D341Med (cell line): ENCODE results near the gene FAM241B.

Experiments
- DNase-seq: peaks from one replicate; pipeline ENCODE4 v3.0.0; 2012; ENCODE audit warnings: low spot score

Gene FAM241B

GRCh38 chr10:69634759-69635425, 4.8 kb downstream of the FAM241B start:
- DNase-seq = no peak

DNA sequence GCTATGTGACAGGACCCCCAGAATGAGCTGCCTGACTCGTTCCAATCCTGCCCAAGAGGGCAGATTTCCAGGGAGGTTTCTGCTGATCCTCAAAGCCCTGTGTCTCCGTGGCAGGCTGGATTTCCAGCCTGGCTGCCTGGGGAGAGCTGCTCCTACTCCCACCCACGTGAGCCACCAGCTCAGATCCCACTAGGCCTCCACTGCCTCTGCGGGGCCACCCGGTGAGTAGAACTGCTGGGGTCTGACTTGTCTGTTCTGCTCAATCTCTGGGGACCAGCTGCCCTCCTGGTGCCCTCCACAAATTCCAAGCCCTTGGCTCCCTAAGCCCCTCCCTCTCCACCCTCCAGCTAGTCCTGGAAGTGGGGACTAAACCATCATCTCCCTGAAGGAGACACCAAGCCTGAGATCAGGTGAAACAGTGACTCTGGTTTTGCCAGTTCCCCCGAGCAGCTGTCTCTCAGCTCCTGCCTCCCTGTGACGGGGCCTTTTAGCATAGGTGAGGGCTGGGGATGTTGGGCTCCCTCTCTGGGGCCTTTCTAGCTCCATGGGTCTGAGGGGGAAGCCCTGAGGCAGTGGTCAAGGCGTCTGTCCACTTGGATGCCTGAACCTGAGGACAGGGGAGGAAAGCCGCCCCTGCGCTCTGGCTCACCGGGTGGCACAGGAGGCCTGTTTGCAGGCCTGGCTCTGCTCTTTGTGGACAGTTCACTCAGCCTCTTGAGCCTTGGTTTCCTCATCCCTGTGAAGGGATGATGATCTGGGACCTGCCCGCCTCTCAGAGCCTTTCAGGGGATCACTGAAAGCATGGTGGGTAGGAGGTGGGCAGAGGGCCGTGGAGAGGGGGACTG, 5.6 kb downstream of the FAM241B start:
- no peak for DNase-seq

GRCh38 chr10:69636273-69636575, 6.2 kb downstream of the FAM241B start:
- no peak for DNase-seq

GRCh38 chr10:69636626-69637605, 6.9 kb downstream of the FAM241B start:
- DNase-seq = peak; percentile 44

DNA sequence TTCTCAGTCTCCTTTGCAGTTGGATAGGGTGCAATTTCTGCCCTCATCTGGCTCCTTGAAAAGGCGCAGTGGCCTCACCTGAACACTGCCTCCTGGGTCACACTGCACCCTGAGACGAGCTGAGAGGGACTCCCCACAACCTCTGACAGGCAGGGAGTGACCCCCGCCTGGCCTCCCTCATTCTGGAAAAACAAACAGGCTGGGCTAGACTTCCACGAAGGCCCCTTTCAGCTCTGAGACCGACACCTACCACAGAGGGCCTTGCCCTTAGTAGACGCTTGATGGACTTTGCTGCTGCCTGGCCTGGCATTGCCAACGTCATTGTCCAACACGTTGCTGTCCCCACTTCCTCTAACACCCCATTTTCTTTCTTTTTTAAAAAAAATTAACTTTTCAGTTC, 8.6 kb downstream of the FAM241B start:
- DNase-seq = no peak

GRCh38 chr10:69639291-69640195, 9.5 kb downstream of the FAM241B start:
- DNase-seq = peak; percentile 56

DNA sequence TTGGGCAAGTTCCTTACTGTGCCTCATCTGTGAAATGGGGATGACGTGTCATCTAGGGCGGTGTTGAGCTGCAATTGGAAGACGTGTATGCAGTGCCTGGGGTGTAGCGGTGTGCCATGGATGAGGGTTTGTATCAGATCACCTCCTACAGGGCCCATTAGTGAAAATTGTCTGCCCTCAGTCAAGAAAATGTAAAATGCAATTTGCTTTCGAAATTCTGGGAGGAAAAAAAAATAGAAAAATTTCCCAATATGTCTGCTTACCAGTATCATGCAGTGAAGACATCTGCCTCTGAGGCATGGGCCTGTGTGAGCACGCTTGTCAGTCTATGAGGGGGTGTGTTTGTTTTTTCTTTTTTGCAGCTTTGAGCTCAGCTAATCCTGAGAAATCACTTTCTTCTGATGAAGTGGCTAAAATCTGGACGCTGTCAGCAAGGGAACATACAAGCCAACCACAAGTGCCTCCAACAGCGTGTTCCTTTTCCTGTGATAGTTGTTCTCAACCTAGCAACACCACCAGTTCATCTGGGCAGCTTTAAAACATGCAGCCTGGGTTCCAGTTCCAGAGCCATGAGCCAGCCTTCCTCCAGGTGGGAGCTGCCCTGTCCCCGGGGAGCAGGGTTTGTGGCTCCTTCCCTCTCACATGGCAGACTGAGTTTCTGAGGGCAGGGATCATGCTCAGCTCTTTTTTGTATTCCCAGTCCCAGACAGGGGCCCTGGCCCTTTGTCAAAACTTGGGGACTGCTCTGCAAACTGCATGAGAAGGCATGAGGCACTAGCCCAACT, 10.3 kb downstream of the FAM241B start:
- no peak for DNase-seq

- DNase-seq = no peak
Measured at GRCh38 chr10:69641261-69641980, 11.4 kb downstream of the FAM241B start.

DNA sequence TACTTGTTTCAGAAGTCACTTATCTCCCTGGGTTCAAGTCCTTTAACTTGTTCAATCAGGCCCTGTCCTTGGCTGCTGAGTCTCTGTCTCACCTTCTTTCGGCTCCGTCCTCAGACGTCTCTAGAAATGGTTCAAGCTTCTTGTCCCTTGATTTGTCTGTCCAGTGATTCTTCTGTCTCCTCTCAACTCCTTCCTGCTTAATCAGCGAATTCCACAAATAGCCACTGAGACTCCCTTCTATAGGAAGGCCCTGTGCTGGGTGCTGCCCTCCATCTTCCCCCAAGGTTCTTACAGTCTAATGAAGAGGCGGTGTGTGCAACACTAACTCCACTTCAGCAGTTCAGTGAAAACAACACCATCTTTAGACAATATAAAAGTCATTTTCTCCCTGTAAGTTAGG, 12.7 kb downstream of the FAM241B start:
- no peak for DNase-seq

DNA sequence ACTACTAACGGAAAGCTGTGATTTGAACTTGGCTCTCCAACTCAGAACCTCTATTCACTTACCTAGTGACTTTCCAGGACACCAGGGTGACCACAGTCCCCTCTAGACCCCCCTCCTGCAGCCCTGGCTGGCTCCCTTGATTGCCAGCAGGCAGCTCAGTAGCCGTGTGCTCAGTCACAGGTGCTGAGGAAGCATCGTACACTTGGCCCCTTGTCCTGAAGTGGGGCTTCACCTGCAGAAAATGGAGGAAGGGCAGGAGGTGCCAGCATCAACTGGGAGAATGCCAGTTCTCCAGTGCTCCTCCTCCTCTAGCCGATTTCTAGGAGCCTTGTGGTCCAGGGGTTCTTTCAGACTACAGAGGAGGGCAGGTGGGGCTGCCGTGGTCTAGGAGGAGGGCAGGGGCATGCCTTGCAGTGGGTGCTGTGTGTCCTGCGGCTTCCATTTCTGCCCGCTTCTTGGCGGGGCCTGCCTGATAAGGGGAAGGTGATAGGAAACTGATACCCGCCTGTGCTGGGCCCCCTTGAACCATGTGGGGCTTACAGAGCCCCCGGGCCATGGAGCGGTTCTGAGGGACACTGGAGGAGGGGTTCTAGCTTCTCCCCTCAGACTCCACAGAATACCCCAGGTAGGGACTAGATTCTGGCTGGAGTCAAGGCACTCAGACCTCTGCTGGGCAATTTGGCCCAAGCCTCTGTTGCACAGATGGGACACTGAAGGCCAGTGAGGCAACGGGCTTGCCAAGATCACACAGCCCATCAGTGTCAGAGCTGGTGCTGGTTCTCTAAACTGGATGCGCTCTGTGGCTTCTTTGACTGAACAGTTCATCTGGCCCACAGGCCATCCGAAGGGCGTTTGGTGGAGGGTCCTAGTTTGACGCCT, 14.0 kb downstream of the FAM241B start:
- DNase-seq = no peak

DNA sequence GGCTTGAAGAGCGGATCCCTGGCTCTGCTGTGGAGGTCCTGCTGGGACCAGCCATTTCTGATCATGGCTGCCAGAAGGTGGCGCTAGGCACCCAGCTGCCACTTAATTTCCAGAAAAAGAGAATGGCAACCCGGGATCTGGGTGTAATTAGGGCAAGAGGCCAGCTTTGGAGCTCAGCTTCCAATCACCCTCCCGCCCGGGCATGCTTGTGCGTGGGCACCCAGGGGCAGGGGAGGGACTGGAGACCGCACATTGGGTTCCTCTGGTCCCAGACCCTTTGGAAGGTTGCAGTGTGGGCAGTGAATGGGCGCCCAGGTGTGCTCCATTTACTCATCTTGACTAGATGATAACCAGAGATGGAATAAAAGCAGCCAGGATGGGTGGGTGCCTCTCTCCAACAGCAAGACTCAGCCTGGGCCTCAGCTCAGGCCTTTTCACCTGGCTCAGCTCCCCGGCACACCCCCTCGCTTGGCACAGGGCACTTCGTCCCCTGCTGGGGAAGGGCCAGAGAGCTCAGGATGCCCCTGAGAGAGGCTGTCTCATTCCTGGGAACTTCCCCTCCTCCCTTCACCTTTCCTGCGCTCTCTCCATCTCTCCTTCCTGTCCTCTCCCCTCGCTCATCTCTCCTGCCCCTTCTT, 14.7 kb downstream of the FAM241B start:
- peak; percentile 76 for DNase-seq

- DNase-seq = no peak
Measured at GRCh38 chr10:69645296-69646184, 15.5 kb downstream of the FAM241B start.

- DNase-seq = no peak
Measured at GRCh38 chr10:69646185-69647060, 16.4 kb downstream of the FAM241B start.

- no peak for DNase-seq
Measured at GRCh38 chr10:69647126-69647525, 17.1 kb downstream of the FAM241B start.

- no peak for DNase-seq
Measured at GRCh38 chr10:69647819-69648218, 17.8 kb downstream of the FAM241B start.

DNA sequence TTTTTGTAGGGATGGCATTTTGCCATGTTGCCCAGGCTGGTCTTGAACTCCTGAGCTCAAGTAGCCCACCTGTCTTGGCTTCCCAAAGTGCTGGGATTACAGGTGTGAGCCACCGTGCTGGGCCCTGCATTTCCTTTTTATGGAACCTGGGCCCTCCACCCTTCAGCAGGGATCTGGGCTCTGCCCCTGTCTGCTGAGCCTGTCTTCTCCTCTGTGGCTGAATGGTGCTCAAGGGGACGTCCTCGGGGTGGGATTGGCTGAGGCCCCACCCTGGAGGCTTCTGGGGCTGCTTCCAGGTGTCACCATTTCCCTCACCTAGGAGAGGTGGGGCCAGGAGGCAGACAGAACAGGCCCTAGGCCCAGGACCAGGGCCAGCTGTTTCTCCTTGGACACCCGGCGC, 18.4 kb downstream of the FAM241B start:
- no peak for DNase-seq
